GM12878 (cell line): ENCODE results near the gene GYPC. TPM values are rescaled to one million over a fixed set of nuclear protein-coding genes. Genes with fewer than 3 reads are reported as not detected.

ENCODE experiments used
- ATAC-seq: fragments of 200-7000 bp; cut with Tn5 transposase; 3 replicates; pipeline ENCODE4 v1.9.1; 2020; ENCODE audit warnings: mild to moderate bottlenecking, moderate library complexity
- BruUV-seq: library from RNA; stranded (reverse); fragments of 400-500 nt; replicated peaks from 2 replicates; lab custom pipeline; 2021; lab: Mats Ljungman, UMichigan
- CTCF ChIA-PET: fragments of 300-600 bp; sonication (Branson Sonifier 250); formaldehyde crosslinking; extraction: SDS; loops from one replicate; lab custom pipeline; 2021; ENCODE audit warnings: inconsistent platforms; lab: Yijun Ruan, JAX
- POLR2A ChIA-PET: fragments of 350-600 bp; formaldehyde crosslinking; extraction: SDS; loops from one replicate; lab custom pipeline; 2021; ENCODE audit warnings: inconsistent platforms; lab: Charles Lee
- RAD21 ChIA-PET: fragments of 300-600 bp; sonication (Branson Sonifier 250); formaldehyde crosslinking; loops from one replicate; lab custom pipeline; 2023; ENCODE audit warnings: antibody characterized with exemption; ENCODE audit not compliant: unreplicated experiment; lab: Charles Lee
- SMC1A ChIA-PET: fragments of 300-600 bp; sonication (Branson Sonifier 250); formaldehyde crosslinking; loops from one replicate; lab custom pipeline; 2023; ENCODE audit not compliant: unreplicated experiment, uncharacterized antibody; lab: Charles Lee
- DNase-seq: peaks from one replicate; pipeline ENCODE4 v3.0.0-alpha.2; 2011; ENCODE audit warnings: low read depth, low spot score
- FAIRE-seq: peaks from 3 replicates; lab custom pipeline; 2011; peaks lifted over from hg19 to GRCh38; lab: Jason Lieb, UNC
- H2AFZ ChIP-seq: 2 replicates; pipeline ENCODE4 v1.6.0; 2011; ENCODE audit warnings: low read depth, low read length, control low read depth; ENCODE audit not compliant: control insufficient read depth
- H3K27ac ChIP-seq: 2 replicates; pipeline ENCODE4 v1.5.1; 2011; ENCODE audit warnings: control low read depth; ENCODE audit not compliant: control insufficient read depth, insufficient read depth
- H3K27me3 ChIP-seq, 2 experiments: replicated peaks in 1 of 2; 2 replicates each; pipeline versions ENCODE4 v1.6.0 to v1.6.1; 2011; ENCODE audit warnings: low read length in 1 of 2; ENCODE audit not compliant: control insufficient read depth in 2 of 2, insufficient read depth in 2 of 2
- H3K36me3 ChIP-seq, 2 experiments: 2 replicates each; pipeline ENCODE4 v1.5.1; 2011; ENCODE audit warnings: low read length in 1 of 2; ENCODE audit not compliant: control insufficient read depth in 2 of 2, insufficient read depth in 2 of 2
- H3K4me1 ChIP-seq: 2 replicates; pipeline ENCODE4 v1.6.1; 2011; ENCODE audit warnings: mild to moderate bottlenecking, low read length, moderate library complexity, mixed read lengths; ENCODE audit not compliant: control insufficient read depth, insufficient read depth
- H3K4me2 ChIP-seq: 2 replicates; pipeline ENCODE4 v1.6.0; 2011; ENCODE audit warnings: control low read depth; ENCODE audit not compliant: control insufficient read depth, insufficient read depth
- H3K4me3 ChIP-seq: fragments of 200-600 bp; sonication (generic); 2 replicates; pipeline ENCODE4 v1.5.1; 2016
- H3K79me2 ChIP-seq: 2 replicates; pipeline ENCODE4 v1.6.0; 2011; ENCODE audit warnings: low read length; ENCODE audit not compliant: control insufficient read depth, insufficient read depth
- H3K9ac ChIP-seq: 2 replicates; pipeline ENCODE4 v1.8.0; 2011; ENCODE audit warnings: low read length, control low read depth, mixed read lengths; ENCODE audit not compliant: control insufficient read depth, insufficient read depth
- H3K9me3 ChIP-seq: replicated peaks from 3 replicates; pipeline ENCODE4 v1.5.1; 2011; ENCODE audit warnings: mild to moderate bottlenecking, low read length; ENCODE audit not compliant: control insufficient read depth, insufficient read depth
- H4K20me1 ChIP-seq: 2 replicates; pipeline ENCODE4 v1.6.0; 2011; ENCODE audit not compliant: control insufficient read depth, insufficient read depth
- CHD4 ChIP-seq: fragments of 200-600 bp; sonication (generic); IDR thresholded peaks from 2 replicates; pipeline ENCODE4 v1.6.1; 2016; ENCODE audit warnings: mild to moderate bottlenecking
- E2F4 ChIP-seq: IDR thresholded peaks from 2 replicates; pipeline ENCODE4 v1.6.1; 2012; ENCODE audit warnings: low read depth, low read length, improper control_type of control experiment
- IRF4 ChIP-seq: IDR thresholded peaks from 2 replicates; pipeline ENCODE4 v1.6.1; 2011; ENCODE audit warnings: low read depth, low read length
- LARP7 ChIP-seq: fragments of 450-650 bp; IDR thresholded peaks from 2 replicates; pipeline ENCODE4 v1.6.1; 2017; ENCODE audit warnings: mild to moderate bottlenecking
- NBN ChIP-seq: fragments of 450-650 bp; IDR thresholded peaks from 2 replicates; pipeline ENCODE4 v1.6.1; 2016
- NFYA ChIP-seq: IDR thresholded peaks from 2 replicates; pipeline ENCODE4 v1.6.1; 2011; ENCODE audit warnings: low read depth, mild to moderate bottlenecking, low read length, improper control_type of control experiment, borderline replicate concordance
- NR2C2 ChIP-seq: IDR thresholded peaks from 2 replicates; pipeline ENCODE4 v1.6.1; 2011; ENCODE audit warnings: borderline replicate concordance, low read depth; ENCODE audit not compliant: control insufficient read depth, insufficient read length
- POU2F2 ChIP-seq: IDR thresholded peaks from 3 replicates; pipeline ENCODE4 v1.6.1; 2011; ENCODE audit warnings: low read depth, mild to moderate bottlenecking, low read length, borderline replicate concordance
- REST ChIP-seq: IDR thresholded peaks from 2 replicates; pipeline ENCODE4 v1.6.1; 2012; ENCODE audit warnings: mild to moderate bottlenecking, low read depth, low read length
- SIX5 ChIP-seq: IDR thresholded peaks from 2 replicates; pipeline ENCODE4 v1.6.1; 2011; ENCODE audit warnings: mild to moderate bottlenecking, low read depth, low read length, moderate library complexity; ENCODE audit not compliant: severe bottlenecking
- STAT1 ChIP-seq: fragments of 450-650 bp; conservative IDR thresholded peaks from 2 replicates; pipeline ENCODE4 v1.6.1; 2014; ENCODE audit warnings: antibody characterized with exemption, mild to moderate bottlenecking
- STAT3 ChIP-seq: IDR thresholded peaks from 2 replicates; pipeline ENCODE4 v1.6.1; 2011; ENCODE audit warnings: low read depth, low read length, improper control_type of control experiment
- ZNF384 ChIP-seq: IDR thresholded peaks from 2 replicates; pipeline ENCODE4 v1.6.1; 2012; ENCODE audit warnings: low read depth, mild to moderate bottlenecking, low read length, improper control_type of control experiment, borderline replicate concordance
- WGBS: methylation state at CpG from one replicate; pipeline ENCODE4 v1.1.6; 2016; ENCODE audit warnings: low lambda C conversion rate; ENCODE audit not compliant: insufficient replicate concordance, insufficient coverage; ENCODE audit errors: missing lambda C conversion rate; 5-methylcytosine and 5-hydroxymethylcytosine counted together
- in situ Hi-C: fragments of 300-500 bp; cut with MboI; formaldehyde crosslinking; loops from 9 replicates; pipeline ENCODE4 v1.14.3; 2018; ENCODE audit warnings: mixed read lengths
- intact Hi-C: fragments of 100-400 bp; cut with micrococcal nuclease; formaldehyde crosslinking; loops from one replicate; pipeline ENCODE4 v1.14.2; 2022; ENCODE audit not compliant: unreplicated experiment
- polyA plus RNA-seq, 11 experiments: library from polyadenylated mRNA; depleted of rRNA in 4 of 11; unstranded in 6 of 11; stranded (reverse) in 5 of 11; fragments of >200 nt; fragmentation: Nextera tagmentation in 4 of 11; fragmentation: Illumina TruSeq in 1 of 11; extraction: Ambion mirVana in 4 of 11; extraction: Trizol in 1 of 11; gene quantifications; 1 replicate in 1 of 11; 2 replicates in 10 of 11; pipeline versions ENCODE4 v1.2.1 to v1.2.3, GENCODE V29; 2011 to 2016; ENCODE audit warnings: inconsistent platforms in 2 of 11, missing spikeins in 2 of 11, low read depth in 1 of 11
- total RNA-seq, 4 experiments: library from RNA; depleted of rRNA in 3 of 4; stranded (reverse); fragments of >200 nt in 3 of 4; fragmentation: Illumina TruSeq in 1 of 4; extraction: Trizol in 1 of 4; gene quantifications; 2 replicates each; pipeline versions ENCODE4 v1.2.1 to v1.2.3, GENCODE V29; 2013 to 2021

The GYPC gene
- total and polyA plus RNA-seq, 10 of the 15 experiments (the other 5 are each of a cell fraction or from before 2014, with no cell fraction given) = 26.2 to 150 (median 81.4) TPM

- TF ChIP-seq REST (no peak), IRF4 (no peak), CHD4 (no peak), ZNF384 (no peak), SIX5 (no peak)
Measured at GRCh38 chr2:126668254-126668653, 12.3 kb downstream of the GYPC start (continued).

GRCh38 chr2:126669772-126670171 is 13.8 kb downstream of the GYPC start:
- in situ Hi-C loops (loop anchor here (25.0 kb wide), 1 partner anchor 718 kb away; the partner anchor contains the start of gene MAP3K2), intact Hi-C loops (no loop called here)
- WGBS = 85% methylated on average over 6 of the region's 6 CpGs
- DNase-seq (no peak), FAIRE-seq (no peak), ATAC-seq (no peak)
- SMC1A ChIA-PET = no interaction called here
- CTCF ChIA-PET = no interaction called here
- H3K4me3 ChIP-seq = no peak overlapping the region
- peaks cover 1% of the 10 kb centered on the region; the same call in 1 of the 3 replicates for H3K9me3 ChIP-seq
- no peaks in the 10 kb centered on the region for H3K27me3 ChIP-seq
- POLR2A ChIA-PET = no interaction called here
- H2AFZ ChIP-seq = no peak overlapping the region
- H3K4me1 ChIP-seq = peaks cover 22% of the 10 kb centered on the region
- peaks cover 33% of the 10 kb centered on the region for H3K79me2 ChIP-seq
- H3K27ac ChIP-seq = no peak overlapping the region
- TF ChIP-seq POU2F2 (no peak), NFYA (no peak), REST (no peak), STAT3 (no peak), LARP7 (no peak), NBN (no peak), E2F4 (no peak), NR2C2 (no peak), STAT1 (no peak)
- RAD21 ChIA-PET = no interaction called here
- H3K9ac ChIP-seq = no peak overlapping the region
- no peaks in the 10 kb centered on the region for H4K20me1 ChIP-seq
- peaks cover 3 to 7% of the 10 kb centered on the region in 2 experiments; a peak in 2 of 4 replicates for H3K36me3 ChIP-seq
- BruUV-seq = no TSS peak
- H3K4me2 ChIP-seq = no peak overlapping the region
